ENCODE results near the gene ACTL6B.

Gene ACTL6B

GRCh38 chr7:100684534-100685042 lies 28.3 kb upstream of the ACTL6B start:
- no peak for DNase-seq (ENCODE audit: low read depth)
- no peak for TF ChIP-seq CTCF (conservative IDR thresholded peaks at IDR 0.05; ENCODE audit: control insufficient read depth, insufficient read depth, low read depth, low read length)
- no peak overlapping the region for H3K4me3 ChIP-seq (ENCODE audit: control insufficient read depth, low read depth, low read length)

GRCh38 chr7:100683659-100684533 lies 27.6 kb upstream of the ACTL6B start:
- no peak for DNase-seq (ENCODE audit: low read depth)
- no peak overlapping the region for H3K4me3 ChIP-seq (ENCODE audit: control insufficient read depth, low read depth, low read length)
- TF ChIP-seq CTCF (conservative IDR thresholded peaks at IDR 0.05; ENCODE audit: control insufficient read depth, insufficient read depth, low read depth, low read length), result no peak

GRCh38 chr7:100682991-100683658 lies 26.9 kb upstream of the ACTL6B start:
- TF ChIP-seq CTCF (conservative IDR thresholded peaks at IDR 0.05; ENCODE audit: control insufficient read depth, insufficient read depth, low read depth, low read length), result no peak
- DNase-seq (ENCODE audit: low read depth), result no peak
- no peak overlapping the region for H3K4me3 ChIP-seq (ENCODE audit: control insufficient read depth, low read depth, low read length)

- no peak for TF ChIP-seq CTCF (conservative IDR thresholded peaks at IDR 0.05; ENCODE audit: control insufficient read depth, insufficient read depth, low read depth, low read length)
- peak; percentile 64 for DNase-seq (ENCODE audit: low read depth)
- H3K4me3 ChIP-seq (ENCODE audit: control insufficient read depth, low read depth, low read length), result no peak overlapping the region
These were observed 26.0 kb upstream of the ACTL6B start for GRCh38 chr7:100682228-100682741.

- TF ChIP-seq CTCF (conservative IDR thresholded peaks at IDR 0.05; ENCODE audit: control insufficient read depth, insufficient read depth, low read depth, low read length), result no peak
- no peak for DNase-seq (ENCODE audit: low read depth)
- no peak overlapping the region for H3K4me3 ChIP-seq (ENCODE audit: control insufficient read depth, low read depth, low read length)
These were observed 25.4 kb upstream of the ACTL6B start for GRCh38 chr7:100681491-100682227.

DNA sequence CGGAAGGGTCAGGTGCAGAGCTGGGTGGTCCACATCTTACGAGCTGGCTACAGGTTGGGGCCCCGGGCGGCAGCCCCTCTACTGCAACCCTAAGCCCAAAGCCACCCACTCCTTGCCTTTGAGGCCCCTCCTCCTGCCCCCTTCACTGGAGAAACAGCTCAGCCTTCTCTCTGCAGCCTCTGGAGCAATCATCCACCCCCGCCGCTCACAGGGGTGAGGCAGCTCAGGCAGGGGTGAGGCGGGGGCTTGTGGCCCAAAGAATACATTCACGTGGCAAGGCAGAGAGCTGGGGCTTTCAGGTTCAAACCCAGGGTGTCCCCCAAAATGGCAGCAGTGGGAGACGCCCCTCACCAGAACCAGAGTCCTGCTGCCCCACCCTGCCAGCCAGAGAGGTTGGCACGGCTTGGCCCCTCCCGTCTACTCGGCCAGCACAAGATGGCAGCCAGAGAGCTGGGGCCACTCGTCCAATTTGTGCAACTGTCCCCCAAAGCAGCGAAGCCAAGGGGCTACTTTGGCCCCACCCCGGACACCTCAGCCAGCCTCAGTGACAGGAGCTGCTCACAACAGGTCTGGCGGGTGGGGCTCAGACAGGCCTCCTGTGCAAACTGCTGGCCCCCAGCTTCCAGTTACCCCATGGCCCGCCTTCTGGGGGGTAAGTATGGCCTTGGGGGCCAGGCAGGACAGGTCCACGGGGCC lies 24.5 kb upstream of the ACTL6B start:
- DNase-seq (ENCODE audit: low read depth), result peak; percentile 42
- TF ChIP-seq CTCF (conservative IDR thresholded peaks at IDR 0.05; ENCODE audit: control insufficient read depth, insufficient read depth, low read depth, low read length), result no peak

More for the DNA sequence above, 24.5 kb upstream of the ACTL6B start:
- no peak overlapping the region for H3K4me3 ChIP-seq (ENCODE audit: control insufficient read depth, low read depth, low read length)
